Prostate gland (tissue), 2 donors: ENCODE data around the gene IFNA2. TPM values are rescaled to one million over a fixed set of nuclear protein-coding genes. Genes with fewer than 3 reads are reported as not detected.

Source experiments
- DNase-seq: peaks from one replicate; pipeline ENCODE4 v3.0.0-alpha.2; 2019; ENCODE audit warnings: low spot score
- H3K27ac ChIP-seq, 2 donors: fragments of 200-600 bp; sonication (generic); 2 replicates each; pipeline ENCODE4 v1.5.1; 2017 to 2019
- H3K27me3 ChIP-seq: fragments of 200-600 bp; sonication (generic); replicated peaks from 2 replicates; pipeline ENCODE4 v1.5.1; 2019; ENCODE audit not compliant: insufficient read depth
- H3K36me3 ChIP-seq, 2 donors: fragments of 200-600 bp; sonication (generic); 1 replicate in 1 of 2; 2 replicates in 1 of 2; pipeline versions ENCODE4 v1.5.1 to v1.8.1; 2017 to 2019
- H3K4me1 ChIP-seq: fragments of 200-600 bp; sonication (generic); replicated peaks from 2 replicates; pipeline ENCODE4 v1.5.1; 2019
- H3K4me3 ChIP-seq, 2 donors: fragments of 200-600 bp; sonication (generic); 2 replicates each; pipeline ENCODE4 v1.5.1; 2017 to 2019
- H3K9me3 ChIP-seq: fragments of 200-600 bp; sonication (generic); 2 replicates; pipeline ENCODE4 v1.5.1; 2017
- POLR2A ChIP-seq: fragments of 450-650 bp; IDR thresholded peaks from one replicate; pipeline ENCODE4 v1.6.1; 2016; ENCODE audit warnings: antibody characterized with exemption, mild to moderate bottlenecking
- POLR2AphosphoS5 ChIP-seq: sonication (generic); formaldehyde crosslinking; IDR thresholded peaks from one replicate; pipeline ENCODE4 v1.6.1; 2017; ENCODE audit warnings: antibody characterized with exemption
- WGBS: methylation state at CpG from one replicate; pipeline ENCODE4 v1.1.5; 2018; 5-methylcytosine and 5-hydroxymethylcytosine counted together
- intact Hi-C: fragments of 100-400 bp; cut with DNase I; formaldehyde crosslinking; loops from one replicate; pipeline ENCODE4 v1.14.2; 2022
- total RNA-seq, 2 donors: library from RNA; depleted of rRNA; stranded (reverse); fragments of >200 nt; gene quantifications; one replicate each; pipeline ENCODE4 v1.1.0, GENCODE V29; 2016
- TF ChIP-seq, protein P1 (sequence below), 4 experiments: fragments of 200-600 bp in 2 of 4; fragments of 450-650 bp in 2 of 4; sonication (generic) in 2 of 4; IDR thresholded peaks; 1 replicate in 3 of 4; 2 replicates in 1 of 4; pipeline ENCODE4 v1.5.1; 2016 to 2019; ENCODE audit warnings: antibody characterized with exemption in 4 of 4, mild to moderate bottlenecking in 2 of 4, moderate library complexity in 2 of 4

Gene IFNA2
- total RNA-seq, 2 donors from 2014 or later, result not detected

- Histone ChIP-seq H3K27ac (no peak overlapping the region), H3K27me3 (no peaks in the 10 kb centered on the region), H3K9me3 (no peaks in the 10 kb centered on the region), H3K4me1 (no peaks in the 10 kb centered on the region), H3K4me3 (no peak overlapping the region), H3K36me3 (no peaks in the 10 kb centered on the region)
- 91% methylated on average over 4 of the region's 4 CpGs for WGBS
- no peak for DNase-seq
- intact Hi-C loops, result no loop called here
- TF ChIP-seq, protein P1, sequence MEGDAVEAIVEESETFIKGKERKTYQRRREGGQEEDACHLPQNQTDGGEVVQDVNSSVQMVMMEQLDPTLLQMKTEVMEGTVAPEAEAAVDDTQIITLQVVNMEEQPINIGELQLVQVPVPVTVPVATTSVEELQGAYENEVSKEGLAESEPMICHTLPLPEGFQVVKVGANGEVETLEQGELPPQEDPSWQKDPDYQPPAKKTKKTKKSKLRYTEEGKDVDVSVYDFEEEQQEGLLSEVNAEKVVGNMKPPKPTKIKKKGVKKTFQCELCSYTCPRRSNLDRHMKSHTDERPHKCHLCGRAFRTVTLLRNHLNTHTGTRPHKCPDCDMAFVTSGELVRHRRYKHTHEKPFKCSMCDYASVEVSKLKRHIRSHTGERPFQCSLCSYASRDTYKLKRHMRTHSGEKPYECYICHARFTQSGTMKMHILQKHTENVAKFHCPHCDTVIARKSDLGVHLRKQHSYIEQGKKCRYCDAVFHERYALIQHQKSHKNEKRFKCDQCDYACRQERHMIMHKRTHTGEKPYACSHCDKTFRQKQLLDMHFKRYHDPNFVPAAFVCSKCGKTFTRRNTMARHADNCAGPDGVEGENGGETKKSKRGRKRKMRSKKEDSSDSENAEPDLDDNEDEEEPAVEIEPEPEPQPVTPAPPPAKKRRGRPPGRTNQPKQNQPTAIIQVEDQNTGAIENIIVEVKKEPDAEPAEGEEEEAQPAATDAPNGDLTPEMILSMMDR (IDR thresholded peaks at IDR 0.05), result no peak
- TF ChIP-seq POLR2AphosphoS5 (no peak), POLR2A (no peak)
These were observed 28.0 kb upstream of the IFNA2 start for GRCh38 chr9:21413151-21413550.

GRCh38 chr9:21412107-21412506 lies 26.9 kb upstream of the IFNA2 start:
- TF ChIP-seq POLR2AphosphoS5 (no peak), POLR2A (no peak)
- TF ChIP-seq, protein P1 (IDR thresholded peaks at IDR 0.05), result no peak
- H3K36me3 ChIP-seq, result no peaks in the 10 kb centered on the region
- no peak overlapping the region for H3K4me3 ChIP-seq
- intact Hi-C loops, result no loop called here
- DNase-seq, result no peak
- H3K27me3 ChIP-seq, result no peaks in the 10 kb centered on the region
- H3K9me3 ChIP-seq, result no peaks in the 10 kb centered on the region
- no peaks in the 10 kb centered on the region for H3K4me1 ChIP-seq
- no peak overlapping the region for H3K27ac ChIP-seq

DNA sequence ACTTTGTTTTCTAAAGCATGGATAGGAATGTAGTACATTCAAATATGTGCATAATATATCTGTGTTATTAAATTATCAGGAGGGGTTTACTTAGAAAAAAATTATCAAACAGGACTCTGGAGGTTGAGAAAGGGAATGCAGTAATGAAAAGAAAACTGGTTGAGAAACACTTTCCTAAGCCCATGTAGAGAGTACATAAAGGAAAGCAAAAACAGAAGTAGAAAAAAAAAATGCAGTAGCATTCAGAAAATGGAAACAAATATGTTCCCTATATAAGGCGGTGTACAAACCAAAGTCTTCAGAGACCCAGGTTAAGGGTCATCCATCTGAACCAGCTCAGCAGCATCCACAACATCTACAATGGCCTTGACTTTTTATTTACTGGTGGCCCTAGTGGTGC lies 23.6 kb upstream of the IFNA2 start, which contains the start of gene IFNA8:
Gene IFNA8, plus strand, starts transcription at position 301 of the 400 bp plus-strand sequence. Its CDS starts 60 bp downstream, at position 361.
- intact Hi-C loops, result no loop called here

GRCh38 chr9:21404146-21404545 lies 18.9 kb upstream of the IFNA2 start:
- Histone ChIP-seq H3K4me1 (no peaks in the 10 kb centered on the region), H3K27me3 (peaks cover 6% of the 10 kb centered on the region), H3K4me3 (no peak overlapping the region), H3K9me3 (no peaks in the 10 kb centered on the region), H3K27ac (no peak overlapping the region), H3K36me3 (no peaks in the 10 kb centered on the region)
- WGBS, result 37% methylated on average over 3 of the region's 3 CpGs
- TF ChIP-seq POLR2AphosphoS5 (no peak), POLR2A (no peak)
- TF ChIP-seq, protein P1 (IDR thresholded peaks at IDR 0.05), result no peak
- intact Hi-C loops, result no loop called here
- no peak for DNase-seq

More for the DNA sequence above, 23.6 kb upstream of the IFNA2 start, which contains the start of gene IFNA8:
- Histone ChIP-seq H3K4me3 (no peak within 1 kb of the TSS), H3K27me3 (no peaks in the 10 kb centered on the region), H3K9me3 (no peaks in the 10 kb centered on the region), H3K27ac (no peak within 1 kb of the TSS), H3K4me1 (no peaks in the 10 kb centered on the region), H3K36me3 (no peaks in the 10 kb centered on the region)
- TF ChIP-seq, protein P1 (IDR thresholded peaks at IDR 0.05), result no peak
- no peak for TF ChIP-seq POLR2A
- no peak for TF ChIP-seq POLR2AphosphoS5
- 84% methylated on average over 1 of the region's 1 CpG for WGBS
- no peak for DNase-seq

DNA sequence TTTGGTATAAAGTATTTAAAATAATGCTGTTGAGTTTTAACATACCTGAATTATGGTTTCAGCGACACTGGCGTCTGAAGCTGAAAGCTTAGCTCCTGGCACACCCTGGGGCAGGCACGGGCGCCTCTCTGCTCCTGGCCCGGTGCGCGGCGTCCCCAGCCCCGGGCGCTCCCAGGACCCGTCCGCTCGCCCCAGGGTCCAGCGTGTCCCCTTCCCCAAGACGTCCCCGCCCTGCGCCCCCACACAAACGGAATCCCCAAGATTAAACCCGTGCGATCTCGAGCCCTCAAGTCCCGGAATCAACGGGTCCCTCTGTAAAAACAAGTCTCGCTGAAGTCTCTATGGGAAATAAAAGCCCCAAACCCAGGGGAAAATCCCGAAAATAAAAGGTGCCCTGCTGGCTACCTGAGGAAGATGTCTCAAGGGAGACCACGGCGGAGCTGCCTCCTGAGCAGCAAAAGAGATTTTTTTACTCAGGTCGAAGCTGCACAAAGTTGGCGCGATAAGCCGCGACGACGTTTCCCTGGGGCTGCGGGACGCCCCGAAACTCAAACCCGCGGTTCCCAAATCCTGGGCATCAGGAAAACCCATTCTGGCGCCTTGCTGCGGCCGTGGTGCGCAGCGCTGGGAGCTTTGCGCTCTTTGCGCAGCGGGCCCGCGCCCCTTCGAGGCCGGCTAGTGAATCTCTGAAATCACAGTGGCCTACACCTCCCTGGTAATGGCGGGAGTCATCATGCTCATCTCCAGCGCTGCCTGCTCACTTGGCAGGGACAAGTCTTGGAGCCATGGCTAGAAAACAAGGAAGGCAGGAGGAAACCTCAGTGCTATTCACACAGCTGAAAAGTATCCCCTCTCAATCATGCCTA lies 17.4 kb upstream of the IFNA2 start:
- H3K9me3 ChIP-seq, result no peaks in the 10 kb centered on the region
- peaks cover 6% of the 10 kb centered on the region for H3K27me3 ChIP-seq
- intact Hi-C loops, result no loop called here
- H3K36me3 ChIP-seq, result no peaks in the 10 kb centered on the region
- H3K4me1 ChIP-seq, result no peaks in the 10 kb centered on the region
- WGBS, result 3% methylated on average over 53 of the region's 53 CpGs
- no peak overlapping the region for H3K27ac ChIP-seq
- peak overlapping the region; percentile 7 to 11 for H3K4me3 ChIP-seq
- TF ChIP-seq POLR2A, result no peak
- TF ChIP-seq, protein P1 (IDR thresholded peaks at IDR 0.05), result no peak
- TF ChIP-seq POLR2AphosphoS5, result no peak
- DNase-seq, result no peak
